ENCODE measurements around the gene BCAP31. TPM values are rescaled to one million over a fixed set of nuclear protein-coding genes. Genes with fewer than 3 reads are reported as not detected.

Gene BCAP31
- total and polyA plus RNA-seq, 2 of the 13 experiments (the other 11 are each of a cell fraction or from before 2014, with no cell fraction given) = 139 to 178 TPM

- TF ChIP-seq MAZ (IDR thresholded peaks at IDR 0.05; ENCODE audit: borderline replicate concordance, low read depth, low read length) (no peak), MAZ (CRISPR knock-in tag; IDR thresholded peaks at IDR 0.05; ENCODE audit: low read depth) (0 out of 2 replicates have a peak, but pooled peaks have one; percentile 12), ZNF20 (CRISPR knock-in tag; IDR thresholded peaks at IDR 0.05) (no peak), ZSCAN29 (CRISPR knock-in tag; conservative IDR thresholded peaks at IDR 0.05) (no peak), KDM6A (CRISPR knock-in tag; IDR thresholded peaks at IDR 0.05; ENCODE audit: low read depth) (no peak), U2AF2 (IDR thresholded peaks at IDR 0.05; ENCODE audit: low read depth, low read length) (no peak), HMGXB4 (CRISPR knock-in tag; IDR thresholded peaks at IDR 0.05; ENCODE audit: borderline replicate concordance in 1 of 2, low read depth in 1 of 2) (0 out of 4 replicates have a peak, but pooled peaks of 1 of the 2 experiments have one; percentile 3), ZNF7 (CRISPR knock-in tag; IDR thresholded peaks at IDR 0.05) (no peak), MLXIP (CRISPR knock-in tag; IDR thresholded peaks at IDR 0.05; ENCODE audit: borderline replicate concordance) (no peak), ZNF432 (CRISPR knock-in tag; IDR thresholded peaks at IDR 0.05; ENCODE audit: borderline replicate concordance) (no peak), ZSCAN22 (CRISPR knock-in tag; IDR thresholded peaks at IDR 0.05) (no peak), ISX (CRISPR knock-in tag; conservative IDR thresholded peaks at IDR 0.05) (no peak), NR1H2 (CRISPR knock-in tag; IDR thresholded peaks at IDR 0.05; ENCODE audit: borderline replicate concordance, low read depth) (no peak), ATF3 (CRISPR knock-in tag; IDR thresholded peaks at IDR 0.05) (no peak), CC2D1A (CRISPR knock-in tag; IDR thresholded peaks at IDR 0.05) (no peak), RARG (CRISPR knock-in tag; IDR thresholded peaks at IDR 0.05; ENCODE audit: low read depth) (no peak), IKZF1 (IDR thresholded peaks at IDR 0.05) (no peak), ZNF431 (CRISPR knock-in tag; IDR thresholded peaks at IDR 0.05; ENCODE audit: borderline replicate concordance, low read depth) (no peak), HOXD1 (CRISPR knock-in tag; IDR thresholded peaks at IDR 0.05) (no peak), NAIF1 (CRISPR knock-in tag; IDR thresholded peaks at IDR 0.05; ENCODE audit: borderline replicate concordance) (no peak), ZNF331 (CRISPR knock-in tag; IDR thresholded peaks at IDR 0.05) (no peak), KLF11 (CRISPR knock-in tag; IDR thresholded peaks at IDR 0.05) (no peak), TRIM24 (CRISPR knock-in tag; IDR thresholded peaks at IDR 0.05) (no peak)
- TF ChIP-seq, protein P1, sequence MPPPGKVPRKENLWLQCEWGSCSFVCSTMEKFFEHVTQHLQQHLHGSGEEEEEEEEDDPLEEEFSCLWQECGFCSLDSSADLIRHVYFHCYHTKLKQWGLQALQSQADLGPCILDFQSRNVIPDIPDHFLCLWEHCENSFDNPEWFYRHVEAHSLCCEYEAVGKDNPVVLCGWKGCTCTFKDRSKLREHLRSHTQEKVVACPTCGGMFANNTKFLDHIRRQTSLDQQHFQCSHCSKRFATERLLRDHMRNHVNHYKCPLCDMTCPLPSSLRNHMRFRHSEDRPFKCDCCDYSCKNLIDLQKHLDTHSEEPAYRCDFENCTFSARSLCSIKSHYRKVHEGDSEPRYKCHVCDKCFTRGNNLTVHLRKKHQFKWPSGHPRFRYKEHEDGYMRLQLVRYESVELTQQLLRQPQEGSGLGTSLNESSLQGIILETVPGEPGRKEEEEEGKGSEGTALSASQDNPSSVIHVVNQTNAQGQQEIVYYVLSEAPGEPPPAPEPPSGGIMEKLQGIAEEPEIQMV (CRISPR knock-in tag; IDR thresholded peaks at IDR 0.05; ENCODE audit: low read depth) = no peak
- TF ChIP-seq, protein P2, sequence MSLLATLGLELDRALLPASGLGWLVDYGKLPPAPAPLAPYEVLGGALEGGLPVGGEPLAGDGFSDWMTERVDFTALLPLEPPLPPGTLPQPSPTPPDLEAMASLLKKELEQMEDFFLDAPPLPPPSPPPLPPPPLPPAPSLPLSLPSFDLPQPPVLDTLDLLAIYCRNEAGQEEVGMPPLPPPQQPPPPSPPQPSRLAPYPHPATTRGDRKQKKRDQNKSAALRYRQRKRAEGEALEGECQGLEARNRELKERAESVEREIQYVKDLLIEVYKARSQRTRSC (CRISPR knock-in tag; IDR thresholded peaks at IDR 0.05; ENCODE audit: low read depth) = no peak
Observed at GRCh38 chrX:153725832-153726285, 1.7 kb upstream of the BCAP31 start (continued).

Measured in HepG2 (cell line).